HG02678 (cell line): ENCODE data around the gene GCK.
"Not testable (repeated sequence)": the region's sequence is repeated elsewhere in the genome, so short reads cannot be mapped to it uniquely, and the experiment has no call there.

Experiments used
- ATAC-seq: cut with Tn5 transposase; IDR thresholded peaks from one replicate; pipeline ENCODE4 v1.9.1; 2021; ENCODE audit warnings: mild to moderate bottlenecking, moderate library complexity; ENCODE audit not compliant: unreplicated experiment

The GCK gene

GRCh38 chr7:44210107-44210506 lies 20.9 kb upstream of the GCK start:
- no peak for ATAC-seq

DNA sequence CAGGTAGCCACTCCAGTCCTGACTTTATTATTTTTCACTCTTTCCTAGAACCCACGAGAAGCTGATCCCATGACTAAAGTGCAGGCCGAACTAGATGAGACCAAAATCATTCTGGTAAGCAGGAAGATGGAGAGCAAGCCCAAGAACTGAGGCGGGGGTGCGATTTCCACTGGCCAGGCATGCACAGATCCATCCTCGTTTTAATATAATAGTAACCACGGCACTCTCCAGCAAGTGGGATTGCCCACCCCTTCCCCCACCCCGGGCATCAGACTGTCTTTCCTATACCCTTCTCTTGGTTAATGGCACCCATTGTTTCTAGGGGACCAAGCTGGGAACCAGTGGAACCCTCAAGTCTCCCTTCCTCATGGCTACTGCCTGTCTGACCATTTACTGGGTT lies 18.8 kb upstream of the GCK start:
- ATAC-seq = no peak

- ATAC-seq = no peak
These were observed 16.8 kb upstream of the GCK start for GRCh38 chr7:44206008-44206407.

GRCh38 chr7:44201813-44202212 lies 12.6 kb upstream of the GCK start:
- no peak for ATAC-seq

DNA sequence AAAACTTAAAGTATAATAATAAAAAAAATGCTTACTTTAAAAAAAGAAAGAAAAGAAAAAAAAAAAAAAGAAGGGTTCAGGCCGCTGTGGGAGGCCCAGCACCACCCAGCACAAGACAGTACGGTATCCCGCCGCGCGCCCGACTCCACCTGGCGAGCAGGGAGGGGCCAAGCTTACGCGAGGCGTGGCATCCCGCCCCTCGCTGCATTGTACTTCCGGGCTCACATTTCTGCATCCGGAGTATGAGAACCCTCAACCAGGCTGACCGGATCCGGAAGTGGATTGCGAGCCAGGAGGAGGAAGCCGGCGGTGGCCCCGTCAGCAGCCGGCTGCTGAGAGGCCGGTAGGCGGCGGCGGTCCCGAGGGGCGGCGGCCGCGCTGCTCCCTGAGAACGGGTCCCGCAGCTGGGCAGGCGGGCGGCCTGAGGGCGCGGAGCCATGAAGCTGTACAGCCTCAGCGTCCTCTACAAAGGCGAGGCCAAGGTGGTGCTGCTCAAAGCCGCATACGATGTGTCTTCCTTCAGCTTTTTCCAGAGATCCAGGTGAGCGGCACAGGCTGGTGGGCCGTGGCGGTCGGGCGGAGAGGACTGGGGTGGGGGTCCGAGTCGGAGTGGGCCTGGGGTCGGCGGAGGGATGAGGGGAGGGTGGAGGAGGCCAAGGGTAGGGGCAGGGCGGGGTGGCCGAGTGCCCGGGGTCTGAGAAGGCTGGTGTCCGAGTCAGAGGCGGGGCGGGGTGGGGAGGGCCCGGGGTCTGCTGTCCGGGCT lies 11.6 kb upstream of the GCK start, which contains the start of gene YKT6:
TSS of gene YKT6 (plus strand) at position 280 of the 763 bp plus-strand sequence. CDS start at position 438, 158 bp downstream.
- ATAC-seq = peak; percentile 100

DNA sequence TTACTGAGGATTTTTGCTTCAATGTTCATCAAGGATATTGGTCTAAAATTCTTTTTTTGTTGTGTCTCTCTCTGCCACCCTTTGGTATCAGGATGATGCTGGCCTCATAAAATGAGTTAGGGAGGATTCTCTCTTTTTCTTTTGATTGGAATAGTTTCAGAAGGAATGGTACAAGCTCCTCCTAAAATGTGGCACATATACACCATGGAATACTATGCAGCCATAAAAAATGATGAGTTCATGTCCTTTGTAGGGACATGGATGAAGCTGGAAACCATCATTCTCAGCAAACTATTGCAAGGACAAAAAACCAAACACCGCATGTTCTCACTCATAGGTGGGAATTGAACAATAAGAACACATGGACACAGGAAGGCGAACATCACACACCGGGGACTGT lies 10.9 kb upstream of the GCK start:
- ATAC-seq = not testable (repeated sequence)

GRCh38 chr7:44197474-44197873 lies 8.2 kb upstream of the GCK start:
- ATAC-seq = no peak

GRCh38 chr7:44196450-44196872 lies 7.2 kb upstream of the GCK start:
- no peak for ATAC-seq

DNA sequence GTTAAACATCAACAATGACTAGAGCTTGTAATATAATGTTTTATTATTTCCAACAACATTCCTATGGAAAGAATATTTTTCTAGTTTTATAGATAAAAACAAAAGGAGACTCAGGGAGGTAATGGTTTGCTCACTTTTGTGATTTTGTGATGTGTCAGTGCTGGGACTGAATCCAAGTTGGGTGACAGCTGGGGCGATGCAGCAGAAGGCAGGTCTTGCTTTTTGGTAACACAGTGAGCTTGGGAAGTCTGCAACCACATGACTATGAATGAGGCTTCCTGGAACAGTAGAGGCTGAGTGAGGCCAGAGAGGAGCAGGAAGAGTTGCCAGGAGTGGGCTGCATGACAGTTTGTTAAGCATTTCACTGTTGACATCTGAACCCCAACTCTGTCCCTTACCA lies 6.7 kb upstream of the GCK start:
- no peak for ATAC-seq

DNA sequence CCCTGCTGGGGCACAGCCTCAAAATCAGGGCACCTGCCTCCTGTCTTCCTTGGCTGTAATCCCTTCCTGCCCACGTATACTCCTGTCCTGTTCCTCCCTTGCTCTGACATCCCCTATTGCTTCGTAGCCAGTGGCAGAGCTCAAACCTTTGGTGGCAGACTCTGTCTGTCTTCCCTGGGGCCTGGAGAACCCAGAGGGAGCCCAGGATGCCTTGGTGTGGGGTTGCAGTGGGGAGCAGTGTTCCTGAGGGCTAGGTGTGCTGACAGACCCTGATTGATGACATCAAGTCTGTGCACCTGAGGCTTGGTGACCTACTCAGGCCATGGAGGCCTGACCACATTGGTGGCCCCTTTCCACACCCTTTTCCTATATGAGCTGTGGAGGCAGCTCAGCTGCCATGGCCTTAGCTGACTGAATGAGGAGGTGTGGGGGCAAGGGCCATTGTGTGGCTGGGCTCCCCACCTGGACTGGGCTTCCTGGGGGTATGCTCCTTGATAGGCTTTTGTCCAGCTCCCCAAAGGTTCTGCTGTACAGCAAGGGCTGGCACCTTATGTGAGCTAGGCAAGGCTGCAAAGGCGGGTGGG lies 5.4 kb upstream of the GCK start:
- ATAC-seq = no peak

DNA sequence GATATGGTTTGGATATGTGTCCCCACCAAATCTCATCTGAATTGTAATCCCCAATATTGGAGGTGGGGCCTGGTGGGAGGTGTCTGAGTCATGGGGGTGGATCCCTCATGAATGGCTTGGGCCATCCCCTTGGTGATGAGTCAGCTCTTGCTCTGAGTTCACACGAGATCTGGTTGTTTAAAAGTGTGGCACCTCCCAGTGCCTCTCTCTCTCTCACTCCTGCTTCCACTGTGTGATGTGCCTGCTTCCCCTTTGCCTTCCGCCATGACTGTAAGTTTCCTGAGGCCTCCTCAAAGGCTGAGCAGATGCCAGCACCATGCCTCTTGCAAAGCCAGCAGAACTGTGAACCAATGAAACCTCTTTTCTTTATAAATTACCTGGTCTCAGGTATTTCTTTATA lies 4.8 kb upstream of the GCK start:
- ATAC-seq = no peak

DNA sequence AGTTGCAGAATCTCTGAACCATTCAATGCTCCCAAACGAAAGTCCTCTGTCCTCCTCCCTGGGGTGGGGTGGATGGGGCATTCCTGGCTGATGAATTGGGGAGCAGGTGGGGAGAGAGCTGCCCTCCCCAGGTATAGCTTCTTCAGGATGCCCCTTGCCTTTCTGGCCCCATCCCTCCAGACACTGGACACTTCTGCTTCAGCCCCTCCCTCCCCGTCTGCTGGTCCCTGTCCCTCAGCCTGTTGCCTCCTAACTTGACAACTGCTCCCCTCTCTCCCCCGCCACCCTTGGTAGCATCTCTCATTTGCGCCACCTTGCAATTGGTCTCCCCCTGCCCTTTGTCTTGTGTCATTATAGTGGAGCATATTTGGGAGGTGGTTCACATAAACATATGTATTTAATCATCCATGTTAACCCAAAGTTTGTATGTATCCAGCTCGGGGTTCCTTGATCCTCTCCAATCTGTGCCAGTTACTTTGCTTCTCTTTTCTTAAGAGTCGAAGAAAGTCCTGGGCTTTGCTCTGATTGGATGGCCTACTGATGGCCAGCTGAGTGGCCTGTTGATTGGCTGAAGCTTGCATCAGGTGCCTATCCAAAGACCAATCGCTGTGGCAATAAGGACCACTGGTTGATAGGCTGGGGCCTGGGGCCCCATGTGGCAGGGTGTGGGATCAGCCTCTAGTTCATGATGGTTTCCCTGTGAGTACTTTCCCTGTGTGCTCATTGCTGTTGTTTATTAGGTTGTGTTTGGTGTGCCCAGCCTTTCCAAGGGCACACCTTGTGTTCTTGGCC lies 4.0 kb upstream of the GCK start:
- no peak for ATAC-seq

- no peak for ATAC-seq
These were observed 1.9 kb upstream of the GCK start for GRCh38 chr7:44191171-44191570.

DNA sequence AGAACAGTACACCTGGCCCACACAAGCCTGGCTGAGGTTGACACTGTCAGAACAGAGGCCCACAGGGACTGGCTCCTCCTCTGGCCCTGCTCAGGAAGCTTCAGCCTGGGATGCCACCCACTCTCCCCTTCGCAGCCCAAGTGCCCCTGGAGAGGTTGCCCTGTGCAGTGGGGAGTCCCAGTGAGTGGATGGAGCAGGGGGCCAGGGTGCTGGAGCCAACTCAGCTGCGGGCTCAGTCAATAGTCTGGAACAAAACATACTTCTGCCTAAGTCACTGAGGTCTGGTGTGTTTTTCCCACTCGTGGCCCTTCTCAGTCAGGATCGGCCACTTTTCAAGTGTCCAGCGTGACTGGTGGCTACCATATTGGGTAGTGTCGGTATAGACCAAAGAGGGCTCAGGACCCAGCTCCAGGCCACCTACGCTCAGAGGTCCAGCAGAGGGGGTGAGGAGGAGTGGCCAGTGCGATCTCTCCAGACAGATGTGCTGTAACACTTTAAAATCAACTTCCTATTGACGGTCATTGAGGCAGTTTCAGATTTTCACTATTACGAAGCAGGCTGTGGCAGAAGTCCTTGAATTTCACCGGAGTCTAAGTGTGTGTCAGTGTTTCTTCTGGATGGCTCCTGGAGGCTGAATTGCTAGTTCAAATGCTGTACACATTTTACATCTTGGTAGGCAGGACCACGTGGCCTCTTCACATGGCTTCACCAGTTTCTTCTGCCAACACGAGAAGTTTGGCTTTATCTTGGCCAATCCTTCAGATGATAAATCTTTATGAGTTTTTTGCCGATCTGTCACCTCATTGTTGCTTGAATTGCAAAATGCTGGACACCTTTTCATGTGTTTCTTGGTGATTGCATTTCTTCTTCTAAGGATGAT lies 994 bp upstream of the GCK start:
- ATAC-seq = no peak

DNA sequence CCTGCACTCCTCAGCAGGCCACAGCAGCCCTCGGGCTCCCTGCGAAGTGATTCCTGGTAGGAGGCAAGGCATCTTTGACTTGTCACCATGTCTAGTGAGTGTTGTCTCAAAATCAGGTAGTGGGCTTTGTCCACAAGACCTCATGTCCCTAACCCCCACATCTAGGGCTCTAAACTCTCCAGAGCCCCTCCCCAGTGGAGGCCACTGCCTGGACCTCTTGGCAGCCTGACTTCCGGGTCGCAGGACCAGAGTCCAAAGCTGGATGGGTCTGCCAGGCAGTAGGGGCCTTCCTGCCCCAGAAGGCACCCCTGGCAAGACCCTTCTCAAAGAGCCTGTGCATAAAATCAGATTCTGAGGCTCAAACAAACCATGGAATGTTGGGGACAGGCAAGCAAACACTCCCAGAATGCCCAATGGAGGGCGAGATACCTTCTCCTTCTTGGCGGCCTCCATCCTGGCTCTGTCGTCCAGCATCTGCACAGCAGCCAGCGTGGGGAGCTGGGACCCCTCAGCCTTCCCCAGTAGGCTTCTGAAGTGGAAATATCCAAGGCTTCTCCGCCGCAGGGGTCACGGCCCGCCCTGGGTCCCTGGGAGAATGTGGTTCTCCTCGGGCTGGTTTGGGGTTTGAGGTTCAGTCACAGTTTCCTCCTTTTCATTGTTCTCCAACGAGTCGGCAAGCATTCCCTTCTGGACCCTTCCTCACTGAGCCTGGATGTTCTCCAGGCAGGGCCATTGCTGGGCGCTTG lies 586 bp downstream of the GCK start:
- no peak for ATAC-seq

- no peak for ATAC-seq
These were observed 1.4 kb downstream of the GCK start for GRCh38 chr7:44187636-44188416.

- no peak for ATAC-seq
These were observed 2.5 kb downstream of the GCK start for GRCh38 chr7:44186736-44187135.

DNA sequence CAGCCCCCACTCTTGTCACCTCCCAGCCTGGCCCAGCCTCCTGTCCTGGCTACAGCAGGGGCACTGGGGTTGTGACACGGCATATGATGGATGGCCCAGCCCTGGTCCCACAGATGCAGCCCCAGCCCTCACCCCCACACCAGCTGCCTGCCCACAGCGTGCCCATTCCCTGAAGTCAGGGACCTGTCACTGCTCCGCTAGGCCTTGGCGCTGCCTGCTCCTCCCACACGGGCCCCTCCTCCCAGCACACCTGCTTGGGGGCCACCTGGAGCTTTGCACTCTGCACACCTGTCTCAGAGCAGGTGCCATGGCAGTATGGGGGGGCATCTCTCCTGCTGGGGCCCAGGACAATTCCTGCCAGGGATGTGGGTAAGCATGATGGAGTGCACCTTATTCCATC lies 3.5 kb downstream of the GCK start:
- ATAC-seq = no peak

- no peak for ATAC-seq
These were observed 4.3 kb downstream of the GCK start for GRCh38 chr7:44184873-44185446.
